ENCODE data around the gene CCDC187.

Gene CCDC187

GRCh38 chr9:136327304-136327974 is 23.5 kb upstream of the CCDC187 start, which contains the start of gene GPSM1:
Gene GPSM1, plus strand, starts transcription at chr9:136327539. Its CDS starts 157 bp downstream, at chr9:136327696.
- no peak within 1 kb of the TSS for H3K9ac ChIP-seq
- H2AFZ ChIP-seq (ENCODE audit: low read depth) = no peak within 1 kb of the TSS

DNA sequence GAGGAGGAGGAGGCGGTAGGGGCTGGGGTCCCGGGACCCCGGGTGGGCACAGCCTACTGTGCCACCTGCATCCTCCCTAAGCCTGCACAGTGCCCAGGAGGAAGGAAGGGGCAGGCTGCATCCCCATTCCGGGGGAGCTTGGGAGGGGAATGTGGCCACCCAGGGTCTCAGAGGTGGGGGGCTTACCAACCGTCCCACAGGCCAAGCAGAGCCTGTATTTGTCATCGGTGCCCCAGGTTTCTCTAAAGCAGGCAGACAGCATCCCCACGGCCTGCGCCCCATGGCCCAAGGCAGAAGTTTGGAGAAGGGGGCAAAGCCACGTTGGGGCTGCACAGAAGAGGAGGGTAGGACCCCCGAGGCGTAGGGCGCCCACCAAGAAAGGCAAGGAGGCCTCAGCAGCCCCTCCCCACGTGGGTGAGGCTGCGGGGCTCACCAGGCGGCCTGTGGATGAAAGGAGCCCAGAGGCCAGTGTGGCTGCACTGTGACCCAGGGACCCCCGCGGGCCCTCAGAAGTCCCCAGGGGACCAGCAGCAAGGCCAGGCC is 22.9 kb upstream of the CCDC187 start:
- Histone ChIP-seq H3K27ac (no peak overlapping the region), H3K9ac (no peak overlapping the region), H3K4me2 (no peak overlapping the region), H3K4me3 (IDR thresholded peaks at IDR 0.05; ENCODE audit: insufficient read depth, low read depth, low read length) (no peak overlapping the region), H3K36me3 (ENCODE audit: insufficient read depth) (no peaks in the 10 kb centered on the region), H4K20me1 (ENCODE audit: insufficient read depth) (no peaks in the 10 kb centered on the region), H3K79me2 (ENCODE audit: insufficient read depth, low read depth) (no peaks in the 10 kb centered on the region), H3K27me3 (ENCODE audit: insufficient read depth, low read depth) (peaks cover 87% of the 10 kb centered on the region), H2AFZ (ENCODE audit: low read depth) (no peak overlapping the region), H3K4me1 (ENCODE audit: low read depth, poor library complexity, severe bottlenecking) (peaks cover 1% of the 10 kb centered on the region)
- TF ChIP-seq CTCF (conservative IDR thresholded peaks at IDR 0.05; ENCODE audit: low read depth, low read length) = no peak

More at GRCh38 chr9:136327304-136327974, 23.5 kb upstream of the CCDC187 start, which contains the start of gene GPSM1:
- H3K27me3 ChIP-seq (ENCODE audit: insufficient read depth, low read depth) = peaks cover 87% of the 10 kb centered on the region
- H3K4me3 ChIP-seq (IDR thresholded peaks at IDR 0.05; ENCODE audit: insufficient read depth, low read depth, low read length) = no peak within 1 kb of the TSS
- no peak for TF ChIP-seq CTCF (conservative IDR thresholded peaks at IDR 0.05; ENCODE audit: low read depth, low read length)
- no peaks in the 10 kb centered on the region for H3K79me2 ChIP-seq (ENCODE audit: insufficient read depth, low read depth)
- no peak within 1 kb of the TSS for H3K27ac ChIP-seq
- H3K4me1 ChIP-seq (ENCODE audit: low read depth, poor library complexity, severe bottlenecking) = peaks cover 7% of the 10 kb centered on the region
- H3K36me3 ChIP-seq (ENCODE audit: insufficient read depth) = no peaks in the 10 kb centered on the region
- H3K4me2 ChIP-seq = no peak within 1 kb of the TSS
- H4K20me1 ChIP-seq (ENCODE audit: insufficient read depth) = no peaks in the 10 kb centered on the region

GRCh38 chr9:136326061-136326760 is 22.3 kb upstream of the CCDC187 start:
- no peak overlapping the region for H3K4me2 ChIP-seq
- TF ChIP-seq CTCF (conservative IDR thresholded peaks at IDR 0.05; ENCODE audit: low read depth, low read length) = no peak
- no peak overlapping the region for H3K9ac ChIP-seq
- no peak overlapping the region for H3K27ac ChIP-seq
- H3K4me1 ChIP-seq (ENCODE audit: low read depth, poor library complexity, severe bottlenecking) = no peaks in the 10 kb centered on the region
- H3K4me3 ChIP-seq (IDR thresholded peaks at IDR 0.05; ENCODE audit: insufficient read depth, low read depth, low read length) = no peak overlapping the region
- no peaks in the 10 kb centered on the region for H3K36me3 ChIP-seq (ENCODE audit: insufficient read depth)
- no peaks in the 10 kb centered on the region for H3K79me2 ChIP-seq (ENCODE audit: insufficient read depth, low read depth)
- H4K20me1 ChIP-seq (ENCODE audit: insufficient read depth) = no peaks in the 10 kb centered on the region
- peaks cover 87% of the 10 kb centered on the region for H3K27me3 ChIP-seq (ENCODE audit: insufficient read depth, low read depth)
- H2AFZ ChIP-seq (ENCODE audit: low read depth) = no peak overlapping the region

DNA sequence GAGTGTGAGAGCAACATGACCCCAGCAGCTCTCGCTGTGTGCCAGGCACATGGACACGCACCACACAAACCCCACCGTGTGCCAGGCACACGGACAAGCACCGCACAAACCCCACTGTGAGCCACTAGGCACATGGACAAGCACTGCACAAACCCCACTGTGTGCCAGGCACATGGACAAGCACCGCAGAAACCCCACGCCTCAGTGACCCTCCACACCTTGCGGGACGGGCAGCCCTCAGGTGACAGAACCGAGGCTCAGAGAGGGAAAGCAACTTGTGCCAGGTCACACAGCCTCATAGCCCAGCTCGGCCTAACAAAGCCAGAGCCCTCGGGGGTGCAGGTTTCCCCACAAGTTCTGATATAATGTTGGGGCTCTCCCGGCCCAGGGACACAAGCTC is 21.5 kb upstream of the CCDC187 start:
- H2AFZ ChIP-seq (ENCODE audit: low read depth) = no peak overlapping the region
- no peak for TF ChIP-seq CTCF (conservative IDR thresholded peaks at IDR 0.05; ENCODE audit: low read depth, low read length)
- H3K27me3 ChIP-seq (ENCODE audit: insufficient read depth, low read depth) = peaks cover 87% of the 10 kb centered on the region
- H3K79me2 ChIP-seq (ENCODE audit: insufficient read depth, low read depth) = no peaks in the 10 kb centered on the region
- no peak overlapping the region for H3K27ac ChIP-seq
- H3K4me2 ChIP-seq = no peak overlapping the region
- no peaks in the 10 kb centered on the region for H3K36me3 ChIP-seq (ENCODE audit: insufficient read depth)
- no peaks in the 10 kb centered on the region for H4K20me1 ChIP-seq (ENCODE audit: insufficient read depth)
- H3K9ac ChIP-seq = no peak overlapping the region
- no peaks in the 10 kb centered on the region for H3K4me1 ChIP-seq (ENCODE audit: low read depth, poor library complexity, severe bottlenecking)
- no peak overlapping the region for H3K4me3 ChIP-seq (IDR thresholded peaks at IDR 0.05; ENCODE audit: insufficient read depth, low read depth, low read length)
